NCI-H1048 (cell line): ENCODE results near the gene SAMD4A.
"Not testable (repeated sequence)": the region's sequence is repeated elsewhere in the genome, so short reads cannot be mapped to it uniquely, and the experiment has no call there.

Source experiments
- DNase-seq: peaks from one replicate; lab custom pipeline; 2025; lab: John Stamatoyannopoulos, UW

SAMD4A gene

DNA sequence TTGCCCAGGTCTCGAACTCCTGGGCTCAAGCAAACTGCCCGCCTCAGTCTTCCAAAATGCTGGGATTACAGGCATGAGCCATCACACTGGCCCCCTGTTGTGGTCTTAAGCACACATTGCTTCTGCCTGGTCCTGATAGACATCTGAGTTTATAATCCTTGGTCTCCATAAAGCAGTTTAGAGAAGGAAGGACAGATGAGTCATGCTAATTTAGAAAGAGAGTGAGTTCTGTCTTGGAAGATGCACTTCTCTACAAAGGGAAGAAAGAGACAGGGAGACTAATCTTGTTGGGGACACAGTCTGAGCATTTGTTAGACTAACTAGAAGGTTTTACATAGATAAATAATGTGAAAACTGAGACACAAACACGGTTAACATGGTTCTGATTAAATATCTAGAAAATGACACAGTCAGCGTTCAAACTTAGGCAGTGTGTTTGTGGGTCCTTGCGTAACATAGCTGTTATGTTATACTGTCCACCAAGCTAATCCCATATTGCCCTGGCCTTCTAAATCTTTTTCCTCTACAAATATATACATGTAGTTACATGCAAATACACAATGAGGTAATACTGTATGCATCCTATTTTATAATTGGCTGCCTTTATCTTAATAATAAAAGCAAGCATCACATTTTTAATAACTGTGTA lies 31.0 kb downstream of the SAMD4A start:
- no peak for DNase-seq

DNA sequence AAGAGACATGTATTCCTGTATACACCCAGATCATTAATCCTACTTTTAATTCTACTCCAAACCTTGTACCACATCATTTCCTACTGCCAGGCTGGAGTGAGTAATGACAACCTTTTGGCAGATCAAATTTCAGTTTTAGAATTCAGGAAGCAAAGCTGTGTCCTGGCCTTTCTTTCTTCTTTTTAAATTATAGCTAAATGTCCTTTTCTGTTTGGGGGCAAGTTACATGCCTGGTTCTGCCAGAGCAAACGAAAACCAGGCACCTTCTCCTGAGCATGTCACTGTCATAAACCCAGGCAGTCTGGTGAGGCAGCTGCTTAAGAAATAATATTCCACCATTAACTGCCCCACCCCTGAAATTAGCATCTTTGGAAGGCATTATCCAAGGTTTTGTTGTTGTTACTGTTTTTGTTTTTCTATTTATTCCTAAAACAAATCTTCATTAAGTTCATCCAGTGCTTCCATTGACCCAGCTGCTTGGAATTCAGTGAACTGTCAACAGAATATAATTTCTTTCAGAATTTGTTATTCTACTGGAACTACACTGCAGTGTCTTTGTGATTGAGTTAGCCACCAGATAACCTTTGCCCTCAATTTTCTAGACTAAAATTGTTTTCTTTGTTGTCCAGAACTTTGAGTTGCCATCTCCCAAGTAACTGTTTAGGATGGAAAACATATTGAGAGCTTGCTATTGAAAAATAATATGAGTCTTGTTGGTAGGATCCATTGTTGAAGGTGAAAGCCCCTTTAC lies 33.2 kb downstream of the SAMD4A start:
- no peak for DNase-seq

DNA sequence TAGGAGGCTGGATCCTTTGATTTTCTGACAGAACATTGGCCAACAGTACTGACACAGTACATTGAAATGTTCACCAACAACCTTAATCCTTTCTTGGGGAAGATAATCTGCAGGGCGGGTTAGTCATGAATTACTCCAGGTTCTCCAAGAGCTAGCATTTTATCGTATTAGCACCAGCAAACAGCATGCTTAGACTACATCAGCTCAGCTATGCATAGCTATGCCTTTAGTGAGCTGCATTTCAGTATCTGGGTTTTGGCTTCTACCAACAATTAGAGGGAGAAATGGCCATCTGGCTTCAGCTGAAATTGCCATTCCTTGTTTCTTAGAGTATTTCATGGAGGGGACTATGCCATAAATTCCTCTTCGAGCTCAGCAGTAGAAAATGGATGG lies 33.8 kb downstream of the SAMD4A start:
- no peak for DNase-seq

DNA sequence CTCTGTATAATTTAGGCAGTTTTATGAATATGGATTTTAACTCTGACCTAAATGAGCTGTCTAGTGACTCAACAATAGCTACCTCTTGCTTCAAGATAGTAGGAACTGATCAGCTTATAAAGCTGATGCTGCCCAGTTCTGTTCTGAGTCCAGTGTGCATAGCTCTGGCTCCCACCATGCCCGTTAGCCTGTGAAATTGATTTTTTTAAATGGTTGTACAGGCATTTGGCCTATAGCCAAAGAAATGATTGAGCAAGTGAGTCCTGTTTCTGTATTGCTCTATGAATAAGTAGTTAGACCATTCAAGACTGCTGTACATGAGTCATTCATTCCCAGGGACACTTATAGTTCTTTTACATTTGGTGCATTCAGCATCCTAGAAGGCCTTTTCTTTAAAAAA lies 36.4 kb downstream of the SAMD4A start:
- DNase-seq: no peak

DNA sequence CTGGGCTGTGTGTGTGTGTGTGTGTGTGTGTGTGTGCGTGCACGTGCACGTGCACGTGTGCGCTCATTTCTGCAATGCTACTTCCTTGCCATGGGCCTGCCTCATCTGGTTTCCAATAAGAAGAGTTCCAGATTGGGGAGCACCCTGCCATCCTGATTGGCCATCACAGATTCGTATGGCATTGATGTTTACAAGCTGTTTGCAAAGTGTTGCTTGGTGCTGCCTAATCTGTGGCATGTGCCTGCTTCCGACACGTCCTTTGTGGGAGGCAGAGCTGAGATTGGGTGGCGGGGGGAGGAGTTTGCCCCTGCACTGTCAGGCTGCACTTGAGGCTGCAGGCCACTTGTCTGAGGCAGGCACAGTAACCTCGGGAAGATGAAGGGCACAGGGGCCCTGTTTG lies 39.2 kb downstream of the SAMD4A start:
- DNase-seq: no peak

DNA sequence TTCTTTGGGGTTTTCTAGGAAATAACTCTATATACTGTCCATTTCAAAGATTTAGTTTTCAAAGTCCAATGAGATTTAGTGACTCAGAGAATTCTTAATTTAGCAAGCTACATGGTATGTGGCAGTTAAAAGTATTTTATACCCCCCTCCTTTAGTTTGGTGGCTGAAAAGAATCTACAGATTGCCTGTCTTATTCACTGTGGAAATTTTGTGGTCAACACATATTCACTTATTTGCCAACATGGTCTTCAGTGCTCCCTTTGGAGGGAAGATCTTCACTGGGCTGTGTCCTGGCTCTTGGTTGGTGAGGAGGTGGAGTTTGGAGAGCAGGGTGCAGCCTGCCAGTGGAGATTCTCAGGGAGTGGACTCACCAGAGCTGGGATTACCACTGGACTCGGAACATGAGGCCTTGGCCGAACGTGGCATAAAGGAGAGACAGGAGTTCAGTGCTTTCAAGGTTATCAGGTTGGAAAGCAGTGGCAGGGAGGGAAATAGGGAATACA lies 39.8 kb downstream of the SAMD4A start:
- DNase-seq: no peak

DNA sequence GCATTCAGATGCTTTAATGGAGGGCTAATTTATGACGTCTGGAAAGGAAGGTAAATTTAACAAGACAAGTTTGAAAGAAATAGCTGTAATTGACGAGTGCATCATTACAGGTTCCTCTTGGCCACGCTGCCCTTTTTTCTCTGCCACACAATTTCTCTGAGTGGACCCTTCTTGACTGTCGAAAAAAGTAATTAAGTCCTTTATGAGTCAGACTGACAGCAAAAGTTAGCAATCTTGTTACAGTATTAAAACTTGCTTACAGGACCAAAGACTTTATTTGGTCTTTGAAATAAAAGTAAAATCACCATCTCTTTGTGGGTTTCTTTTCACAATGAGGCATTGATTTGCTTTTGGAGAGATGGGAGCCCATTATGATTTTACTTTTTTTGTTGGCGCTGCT lies 42.6 kb downstream of the SAMD4A start:
- no peak for DNase-seq

DNA sequence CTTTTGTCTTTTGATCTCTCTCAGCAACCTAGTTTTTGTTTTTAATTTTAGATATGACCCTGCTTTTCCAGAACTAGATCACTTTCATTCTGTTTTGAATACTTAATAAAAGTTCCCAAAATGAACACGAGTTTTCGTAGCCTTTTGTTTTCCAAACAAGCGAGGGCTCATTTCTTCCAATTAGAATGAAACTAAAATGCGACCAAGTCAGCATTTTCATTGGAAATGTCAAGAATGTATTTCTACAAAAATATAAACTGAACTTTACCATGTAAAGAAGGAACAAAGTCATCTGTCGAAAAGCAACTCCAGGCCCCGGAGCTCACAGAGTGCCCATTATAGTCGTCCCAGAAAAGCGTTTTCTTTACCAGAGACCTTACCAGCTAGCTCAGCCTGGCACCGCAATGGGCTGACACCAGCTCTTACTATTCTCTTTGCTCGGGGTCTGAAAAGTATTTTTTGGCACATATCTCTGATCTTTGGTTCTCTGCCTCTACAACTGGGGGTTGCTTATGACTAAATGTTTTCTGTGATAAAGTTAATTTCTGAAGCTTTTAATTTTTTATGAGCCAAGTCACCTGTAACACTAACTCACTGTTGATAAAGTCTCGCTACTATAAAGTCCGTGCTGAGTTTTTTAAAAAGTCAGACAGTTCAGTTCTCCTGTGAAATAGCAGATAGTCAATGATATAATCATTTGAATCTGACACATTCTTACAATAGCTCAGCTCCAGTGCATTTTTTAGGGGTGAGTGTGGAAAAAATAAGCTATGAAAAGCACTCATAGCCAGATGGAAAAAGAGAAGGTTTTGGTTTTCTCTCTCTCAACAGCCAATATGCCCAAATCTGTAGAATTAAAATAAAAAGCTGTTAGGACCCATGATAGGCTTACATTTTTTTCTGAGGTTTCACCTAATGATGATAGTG lies 43.4 kb downstream of the SAMD4A start:
- no peak for DNase-seq

DNA sequence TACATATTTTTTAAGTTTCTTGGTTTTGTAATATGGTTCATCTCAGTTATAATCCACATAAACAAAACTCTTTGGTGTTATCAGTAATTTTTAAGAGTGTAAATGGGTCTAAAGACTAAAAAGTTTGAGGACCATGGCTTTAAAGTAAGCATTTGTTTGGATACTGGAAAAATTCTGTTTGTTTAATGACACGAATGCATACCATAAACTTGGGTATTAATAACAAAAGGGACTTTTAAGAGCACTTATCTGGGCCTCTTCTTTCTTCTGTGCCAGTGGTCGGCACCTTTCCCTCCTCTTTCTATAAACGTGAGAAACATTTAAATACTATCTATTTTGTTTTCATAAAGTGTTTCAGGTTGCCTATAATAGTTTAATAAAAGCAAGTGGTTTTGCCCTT lies 47.4 kb downstream of the SAMD4A start:
- DNase-seq: no peak

DNA sequence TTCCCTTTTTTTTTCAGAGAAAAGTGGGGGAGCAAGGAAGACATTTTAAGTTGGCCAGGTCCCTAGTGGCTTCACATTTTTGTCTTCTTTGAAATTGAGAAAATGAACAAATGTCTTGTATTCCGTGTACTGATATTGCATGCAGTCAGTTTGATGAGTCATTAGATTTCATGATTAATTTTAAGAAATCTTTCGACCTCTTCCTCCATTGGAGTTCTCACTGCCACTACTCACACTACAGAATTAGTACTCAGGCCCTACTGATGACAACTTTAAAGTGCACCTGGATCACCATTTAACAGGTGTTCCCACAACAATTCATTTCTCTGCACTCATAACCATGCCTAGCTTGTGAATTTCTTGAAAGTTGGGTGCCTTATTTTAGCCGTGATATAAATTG lies 50.5 kb downstream of the SAMD4A start:
- no peak for DNase-seq

DNA sequence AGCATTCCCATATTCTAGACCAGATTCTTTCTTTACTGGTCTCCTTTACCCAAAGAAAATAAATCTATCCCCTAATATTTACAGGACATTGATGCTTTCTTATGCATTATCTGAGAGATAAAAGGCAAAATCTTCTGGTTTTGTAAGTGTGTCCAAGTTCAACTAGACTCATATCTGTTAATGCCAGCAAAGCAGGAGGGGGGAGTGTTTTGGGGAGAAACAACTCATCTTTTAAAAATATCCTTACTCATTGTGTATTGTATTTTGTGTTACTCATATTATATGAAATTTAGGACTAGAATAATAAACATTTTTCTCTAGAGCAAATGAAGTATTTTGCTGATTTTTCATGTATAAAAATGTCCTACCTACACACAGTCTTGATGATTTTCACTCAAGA lies 54.8 kb downstream of the SAMD4A start:
- DNase-seq: no peak

DNA sequence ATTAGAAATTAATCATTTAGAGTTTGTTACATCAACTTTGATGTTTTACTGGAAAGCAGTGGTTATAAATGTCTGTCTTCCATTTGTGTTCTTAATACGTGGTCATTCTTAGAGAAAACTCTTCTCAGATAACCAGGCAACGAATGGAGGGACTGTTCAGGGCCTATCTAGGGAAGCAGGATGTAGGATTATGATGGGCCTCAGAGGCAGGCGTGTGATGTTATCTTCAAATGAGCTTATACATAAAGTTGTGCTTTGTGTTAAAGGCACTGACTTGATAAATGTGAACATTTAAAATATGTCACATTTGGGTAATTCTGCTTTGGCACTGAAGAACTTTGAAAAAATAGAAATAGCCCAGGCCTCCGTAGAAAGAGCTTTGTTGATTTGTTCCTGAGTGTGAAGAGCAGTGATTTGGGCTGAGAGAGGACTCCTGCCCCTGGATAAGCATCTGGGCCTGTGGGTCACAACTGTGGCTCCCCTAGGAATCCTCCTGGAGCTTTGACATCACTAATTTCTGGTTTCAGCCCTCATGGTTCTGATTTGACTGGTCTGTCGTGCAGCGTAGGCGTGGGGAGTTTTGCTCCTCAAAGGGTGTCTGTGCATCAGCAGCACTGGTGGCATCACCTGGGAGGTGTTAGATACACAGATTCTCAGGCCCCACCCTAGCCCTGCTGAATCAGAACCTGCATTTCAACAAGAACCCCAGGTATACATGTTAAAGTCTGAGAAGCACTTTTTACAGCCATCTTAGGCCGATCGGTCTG lies 55.4 kb downstream of the SAMD4A start:
- no peak for DNase-seq

DNA sequence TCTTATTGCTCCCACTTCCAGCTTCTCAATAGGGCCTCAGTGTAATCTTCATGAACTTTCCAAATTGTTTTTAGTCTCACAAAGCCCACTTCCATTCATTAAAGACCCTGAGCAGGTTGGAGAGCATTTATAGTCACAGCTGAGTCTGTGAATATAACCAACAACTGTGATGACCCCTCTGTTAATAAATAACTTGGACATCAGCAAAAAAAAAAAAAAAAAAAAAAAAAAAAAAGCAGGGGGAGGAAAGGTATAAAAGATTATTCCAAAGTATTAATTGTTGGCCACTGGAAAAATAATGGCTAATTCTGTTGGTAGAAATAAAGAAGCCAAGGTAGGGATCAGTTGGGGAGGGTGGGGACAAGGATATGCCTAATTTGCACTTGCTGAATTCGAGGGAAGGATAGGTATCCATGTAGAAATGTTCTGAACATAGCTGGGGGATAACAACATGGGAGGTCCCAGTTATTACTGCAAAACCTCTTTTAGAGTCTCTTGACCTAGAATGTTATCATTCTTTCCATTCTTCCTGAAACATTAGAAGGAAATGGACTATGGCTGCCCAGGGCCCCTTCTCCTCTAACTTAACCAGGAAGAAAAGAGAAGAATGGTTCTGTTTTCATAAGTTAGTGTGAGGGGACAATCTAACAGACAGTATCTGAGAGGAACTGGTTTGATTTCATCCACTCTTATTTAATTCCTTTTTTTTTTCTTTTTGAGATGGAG lies 56.5 kb downstream of the SAMD4A start:
- no peak for DNase-seq

DNA sequence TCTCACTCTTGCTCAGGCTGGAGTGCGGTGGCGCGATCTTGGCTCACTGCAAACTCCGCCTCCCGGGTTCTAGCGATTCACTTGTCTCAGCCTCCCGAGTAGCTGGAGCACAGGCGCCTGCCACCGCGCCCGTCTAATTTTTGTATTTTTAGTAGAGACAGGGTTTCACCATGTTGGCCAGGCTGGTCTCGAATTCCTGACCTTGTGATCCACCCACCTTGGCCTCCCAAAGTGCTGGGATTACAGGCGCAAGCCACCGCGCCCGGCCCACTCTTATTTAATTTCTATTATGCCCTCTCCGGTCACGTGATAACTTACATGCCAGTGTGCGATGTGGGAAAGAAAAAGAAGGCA lies 57.1 kb downstream of the SAMD4A start:
- not testable (repeated sequence) for DNase-seq

DNA sequence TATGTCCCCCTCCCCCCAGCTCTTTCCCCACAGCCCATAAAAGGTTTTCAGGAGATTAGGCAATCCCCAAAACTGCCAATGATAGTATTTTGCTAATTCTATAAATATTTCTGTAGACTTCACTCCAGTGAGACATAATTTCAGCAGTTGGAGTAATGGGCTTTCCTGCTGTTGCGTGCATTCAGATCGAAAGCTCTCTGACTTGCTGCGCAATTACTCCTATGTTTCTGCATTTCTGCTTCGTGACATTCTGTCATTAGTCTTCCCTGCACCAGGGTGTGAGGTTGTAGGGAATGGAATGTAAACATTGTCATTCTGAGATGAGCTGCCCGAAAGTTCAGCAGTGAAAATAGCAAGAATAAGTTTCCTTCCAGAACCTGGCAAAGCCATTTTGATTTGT lies 58.2 kb downstream of the SAMD4A start:
- no peak for DNase-seq

DNA sequence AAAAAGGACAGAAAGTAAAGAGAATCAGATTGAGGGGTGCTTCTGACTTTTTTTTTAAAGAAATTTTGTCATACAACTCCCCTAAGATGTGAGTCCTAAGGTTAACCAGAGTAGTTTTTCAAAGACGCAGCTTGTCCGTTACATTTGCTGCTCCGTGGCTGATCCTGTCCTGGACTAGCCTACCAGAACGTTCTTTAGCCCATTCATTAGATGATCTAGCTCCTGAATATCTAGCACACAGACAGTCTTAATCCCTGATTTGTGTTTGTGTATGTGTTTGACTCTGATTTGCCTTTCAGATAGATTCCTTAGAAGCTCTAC lies 60.3 kb downstream of the SAMD4A start:
- DNase-seq: no peak

DNA sequence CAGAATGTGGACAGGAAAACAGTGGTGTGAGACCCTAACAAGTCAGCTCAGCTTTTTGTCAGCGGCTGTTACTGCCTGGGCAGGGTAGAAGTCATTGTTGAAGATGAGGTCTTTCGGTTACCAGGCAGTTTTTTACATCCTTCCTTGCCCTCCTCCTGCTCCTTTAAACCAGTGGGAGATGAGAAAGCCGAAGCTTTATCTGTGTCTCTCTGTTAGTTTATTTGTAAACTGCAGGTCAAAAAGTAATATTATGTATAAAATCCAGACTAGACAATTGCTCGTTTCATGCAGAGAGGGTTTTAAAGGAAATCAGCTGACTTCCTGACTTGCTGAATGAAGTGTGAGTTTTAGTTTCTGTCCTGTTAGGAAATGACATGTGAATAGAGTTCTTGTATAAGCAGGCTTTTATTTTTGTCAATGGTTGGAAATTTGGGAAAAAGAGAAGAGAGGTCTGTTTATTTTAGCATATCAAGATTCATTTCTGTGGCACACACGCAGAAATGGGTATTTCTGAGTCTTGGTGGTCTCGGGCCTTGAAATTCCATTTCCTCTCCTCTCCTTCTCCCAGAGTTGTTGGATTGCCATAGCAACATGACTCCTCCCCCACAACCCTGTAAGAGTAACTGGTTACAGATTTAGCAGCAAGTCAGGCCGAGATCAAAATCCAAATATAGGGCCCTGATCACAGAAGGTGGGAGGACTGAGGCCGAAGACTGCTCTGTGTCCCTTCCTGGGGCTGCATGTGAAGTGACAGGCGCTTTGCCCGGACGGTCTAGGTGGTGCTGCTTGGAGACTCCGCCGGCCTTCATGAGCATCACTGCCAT lies 60.8 kb downstream of the SAMD4A start:
- DNase-seq: no peak

DNA sequence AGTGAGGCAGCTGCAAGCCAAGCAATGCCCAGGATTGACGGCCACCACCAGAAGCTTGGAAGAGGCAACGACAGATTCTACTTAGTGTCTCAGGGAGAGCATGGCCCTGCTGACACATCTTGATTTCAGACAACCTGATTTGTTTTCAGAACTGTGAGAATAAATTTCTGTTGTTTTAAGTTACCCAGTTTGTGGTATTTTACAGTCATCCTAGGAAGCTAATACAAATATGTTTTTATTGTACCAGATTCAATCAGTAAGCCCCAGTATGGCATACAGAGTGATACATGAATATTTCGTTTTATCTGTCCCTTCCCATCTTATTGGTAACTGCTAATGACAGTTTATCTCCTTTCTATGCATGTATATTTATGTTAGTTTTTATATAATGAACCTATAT lies 62.3 kb downstream of the SAMD4A start:
- DNase-seq: no peak

DNA sequence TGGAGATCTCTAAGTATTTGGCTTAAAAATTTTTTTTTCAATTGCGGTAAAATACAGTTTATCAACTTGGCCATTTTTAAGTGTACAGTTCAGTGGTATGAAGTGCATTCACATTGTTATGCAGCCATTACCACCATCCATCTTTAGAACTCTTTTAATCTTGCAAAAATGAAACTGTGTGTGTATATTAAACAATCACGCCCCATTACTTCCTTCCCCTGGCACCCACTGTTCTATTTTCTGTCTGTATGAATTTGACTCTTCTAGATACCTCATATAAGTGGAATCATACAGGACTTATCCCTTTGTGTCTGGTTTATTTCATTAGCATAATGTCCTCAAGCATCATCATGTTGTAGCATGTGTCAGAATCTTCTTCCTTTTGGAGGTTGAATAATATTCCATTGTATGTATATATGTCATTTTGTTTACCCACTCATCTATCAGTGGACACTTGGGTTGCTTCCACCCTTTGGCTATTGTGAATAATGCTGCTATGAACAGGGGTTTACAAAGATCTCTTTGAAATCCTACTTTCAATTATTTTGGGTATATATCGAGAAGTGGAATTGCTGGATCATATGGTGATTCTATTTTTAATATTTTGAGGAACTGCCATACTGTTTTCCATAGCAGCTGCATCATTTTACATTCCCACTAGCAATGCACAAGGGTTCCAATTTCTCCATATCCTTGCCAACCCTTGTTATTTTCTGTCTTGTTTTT lies 62.9 kb downstream of the SAMD4A start:
- DNase-seq: no peak

DNA sequence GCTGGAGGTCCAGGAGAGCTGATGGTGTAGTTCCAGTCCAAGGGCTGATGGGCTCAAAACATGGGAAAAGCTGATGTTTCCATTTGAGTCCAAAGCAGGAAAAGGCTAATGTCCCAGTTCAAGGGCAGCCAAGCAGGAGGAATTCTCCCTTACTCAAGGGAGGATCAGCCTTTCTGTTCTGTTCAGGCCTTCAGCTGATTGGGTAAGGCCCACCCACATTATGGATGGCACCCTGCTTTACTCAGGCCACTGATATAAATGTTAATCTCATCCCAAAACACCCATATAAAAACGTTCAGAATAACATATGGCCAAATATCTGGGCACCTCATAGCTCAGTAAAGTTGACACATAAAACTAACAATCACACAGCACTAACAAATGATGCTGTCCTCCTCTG lies 64.1 kb downstream of the SAMD4A start:
- DNase-seq: no peak
